Stimulated activated CD4-positive, alpha-beta T cell treated with anti-CD3 and anti-CD28 coated beads, TNF-alpha, amount 100 ng/mL, for 48 hours (primary cell): ENCODE data around the gene MAN2A2.

Source experiments
- DNase-seq, 3 donors: peaks; one replicate each; pipeline ENCODE4 v3.0.0-alpha.2; 2020; ENCODE audit warnings: low read depth in 3 of 3

Gene MAN2A2

DNA sequence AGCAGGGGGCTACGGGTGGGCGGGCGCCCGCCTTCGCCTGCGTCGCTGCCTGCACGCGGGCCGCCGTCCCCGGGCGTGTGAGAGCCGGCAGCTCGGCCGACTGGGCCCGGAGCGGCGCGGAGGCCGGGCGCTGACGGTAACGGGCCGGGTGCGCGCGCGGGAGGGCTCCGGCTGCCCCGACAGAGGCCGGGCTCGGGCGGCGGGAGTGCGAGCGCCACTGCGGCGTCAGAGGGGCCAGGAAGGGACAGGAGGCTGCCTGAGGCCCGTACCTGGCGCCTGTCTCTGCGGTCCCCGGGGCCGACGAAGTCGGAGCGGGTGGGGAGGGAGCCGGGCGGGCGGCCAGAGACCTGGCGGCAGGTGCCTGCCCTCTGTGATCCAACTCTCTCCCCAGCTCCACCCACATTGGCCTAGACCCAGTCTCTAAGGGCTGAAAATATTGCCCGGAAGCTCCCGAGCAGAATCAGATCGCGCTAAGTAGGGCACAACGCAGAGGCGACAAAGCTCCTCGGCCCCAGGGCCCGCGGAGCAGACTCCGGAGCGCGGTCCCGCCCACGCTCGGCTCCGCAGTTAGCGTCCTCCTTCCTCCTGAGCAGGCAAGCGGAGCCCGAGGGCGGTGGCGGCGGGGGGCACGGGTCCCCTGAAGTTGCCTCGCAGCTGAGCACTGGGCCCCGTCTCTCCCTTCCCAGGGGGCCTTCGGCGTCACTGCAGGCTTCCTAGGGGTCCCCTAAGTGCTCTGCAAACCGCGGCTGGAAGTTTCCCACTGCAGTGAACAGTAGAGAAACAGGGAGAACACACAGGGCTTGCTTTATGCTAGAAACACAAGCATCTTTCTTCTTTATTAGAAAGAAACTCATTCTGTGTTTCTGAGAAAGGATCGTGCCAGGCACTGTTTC, at the start of gene MAN2A2:
TSS of gene MAN2A2 (plus strand) at position 463 of the 893 bp plus-strand sequence. CDS start 906 bp downstream, outside the sequence.
- peak; percentile 60 to 83 (median 68) for DNase-seq

DNA sequence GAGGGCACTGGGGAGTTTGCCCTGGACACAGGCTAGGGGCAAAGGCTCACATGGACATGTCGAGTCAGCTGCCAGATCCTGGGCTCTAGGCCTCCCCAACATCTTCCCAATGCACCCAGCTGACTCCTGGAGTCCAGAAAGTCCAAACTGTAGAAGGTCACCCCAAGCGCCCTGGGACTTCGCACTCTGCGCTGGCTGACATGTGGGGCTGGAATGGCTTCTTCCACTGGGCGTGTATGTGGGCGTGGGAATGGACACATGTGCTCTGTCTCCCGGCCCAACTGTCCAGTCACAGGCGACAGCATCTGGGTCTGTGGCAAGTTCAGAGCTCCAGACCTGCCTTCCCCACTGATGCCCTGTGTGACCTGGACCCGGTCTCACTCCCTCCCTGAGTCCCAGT, 48.0 kb upstream of the MAN2A2 start:
- DNase-seq: no peak

DNA sequence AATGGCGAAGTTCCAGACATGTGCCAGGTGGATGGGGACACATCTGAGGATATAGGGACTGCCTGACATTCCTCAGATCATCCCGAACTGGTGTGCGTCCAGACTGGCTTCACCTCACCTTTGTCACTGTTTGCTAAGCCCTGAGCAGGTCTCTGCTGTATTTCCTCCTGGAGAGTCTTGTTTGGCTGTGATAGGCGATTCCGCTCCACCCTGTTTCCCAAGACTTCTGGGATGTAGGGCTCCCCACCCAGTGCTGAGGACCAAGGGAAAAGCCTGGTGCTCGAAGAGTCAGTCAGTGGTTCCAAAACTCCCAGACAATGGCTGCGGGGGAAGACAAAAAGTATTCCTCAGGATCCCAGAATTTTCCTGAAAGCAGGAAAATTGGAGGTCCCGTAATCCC, 45.8 kb upstream of the MAN2A2 start:
- DNase-seq: no peak

DNA sequence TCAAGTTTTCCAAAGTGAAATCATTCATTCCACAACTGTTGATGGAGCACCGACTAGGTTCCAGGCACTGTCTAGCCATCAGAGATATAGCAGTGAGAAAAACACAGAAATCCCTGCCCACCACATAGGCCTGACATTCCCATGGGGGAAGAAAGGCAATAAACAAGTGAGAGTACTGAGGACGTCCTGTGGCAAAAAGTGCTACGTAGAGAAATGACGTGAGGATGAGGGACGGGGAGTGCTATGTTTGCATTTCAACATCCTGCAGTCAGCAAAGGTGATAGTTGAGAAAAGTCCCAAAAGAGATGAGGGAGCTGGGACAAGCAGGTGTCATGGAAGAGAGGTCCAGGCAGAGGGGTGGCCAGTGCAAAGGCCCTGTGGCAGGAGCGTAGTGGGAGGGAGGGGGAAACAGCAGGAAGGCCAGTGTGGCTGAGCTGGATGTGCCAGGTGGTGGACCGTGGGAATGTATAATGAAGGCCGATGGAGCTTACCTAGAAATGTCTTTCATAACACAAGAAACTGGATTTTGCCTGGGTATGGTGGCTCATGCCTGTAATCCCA, 45.1 kb upstream of the MAN2A2 start:
- DNase-seq: no peak

DNA sequence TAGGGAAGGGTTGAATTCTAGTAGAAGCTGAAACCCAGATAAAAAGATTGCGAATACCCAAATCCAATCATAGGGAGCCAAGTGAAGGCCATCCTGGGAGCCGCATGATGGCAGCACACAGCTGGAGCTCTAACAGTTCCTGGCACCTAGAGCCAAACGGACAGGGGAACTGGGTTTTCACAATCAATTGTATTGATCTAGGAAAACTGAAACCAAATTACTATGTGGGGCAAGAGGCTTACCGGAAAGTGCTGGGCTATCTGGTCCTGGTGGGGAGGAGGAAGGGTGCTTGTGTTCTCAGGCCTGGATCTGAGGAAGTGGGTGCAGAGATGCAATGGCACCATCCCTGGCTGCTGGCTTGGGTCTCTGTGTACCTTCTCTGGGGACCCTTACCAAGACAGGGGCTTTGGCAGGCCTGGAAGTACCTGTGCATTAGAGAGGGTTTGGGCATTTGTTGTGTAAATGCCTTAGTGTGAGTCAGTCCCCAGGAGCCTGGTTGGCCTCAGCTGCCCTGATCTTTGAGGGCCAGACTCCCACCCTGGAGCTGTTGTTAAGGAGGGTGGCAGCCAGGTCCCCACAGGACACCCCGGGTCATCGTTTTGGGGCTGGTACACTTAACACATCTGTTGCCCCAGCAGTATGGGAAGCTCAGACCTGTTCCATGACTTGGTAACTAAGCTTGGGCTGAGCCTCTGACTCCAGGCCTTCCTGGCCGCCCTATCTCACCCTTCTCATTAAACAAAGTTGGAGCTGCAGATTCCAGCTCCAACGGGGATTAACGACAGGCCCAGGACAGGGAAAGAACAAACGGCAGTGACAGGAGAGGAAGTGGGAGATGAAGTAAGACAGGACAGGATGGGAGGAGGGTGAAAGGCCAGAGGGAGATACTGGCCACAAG, 43.6 kb upstream of the MAN2A2 start:
- DNase-seq: no peak

DNA sequence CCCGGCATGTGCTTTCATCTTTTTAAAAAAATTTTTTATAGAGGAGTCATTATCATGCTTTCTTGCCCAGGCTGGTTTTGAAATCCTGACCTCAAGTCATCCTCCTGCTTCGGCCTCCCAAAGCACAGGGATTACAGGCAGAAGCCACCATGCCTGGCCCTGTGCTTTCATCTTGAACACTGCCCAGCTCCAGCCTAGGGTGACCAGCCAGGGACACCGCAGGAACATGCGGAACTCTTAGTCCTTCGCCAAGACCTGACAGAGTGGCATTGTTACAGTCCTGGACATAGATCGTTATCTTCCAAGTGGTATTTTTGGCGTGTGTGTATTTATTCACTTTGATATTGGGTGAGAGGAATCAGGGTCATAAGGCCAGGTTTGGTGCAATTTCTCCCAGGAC, 42.7 kb upstream of the MAN2A2 start:
- DNase-seq: no peak

DNA sequence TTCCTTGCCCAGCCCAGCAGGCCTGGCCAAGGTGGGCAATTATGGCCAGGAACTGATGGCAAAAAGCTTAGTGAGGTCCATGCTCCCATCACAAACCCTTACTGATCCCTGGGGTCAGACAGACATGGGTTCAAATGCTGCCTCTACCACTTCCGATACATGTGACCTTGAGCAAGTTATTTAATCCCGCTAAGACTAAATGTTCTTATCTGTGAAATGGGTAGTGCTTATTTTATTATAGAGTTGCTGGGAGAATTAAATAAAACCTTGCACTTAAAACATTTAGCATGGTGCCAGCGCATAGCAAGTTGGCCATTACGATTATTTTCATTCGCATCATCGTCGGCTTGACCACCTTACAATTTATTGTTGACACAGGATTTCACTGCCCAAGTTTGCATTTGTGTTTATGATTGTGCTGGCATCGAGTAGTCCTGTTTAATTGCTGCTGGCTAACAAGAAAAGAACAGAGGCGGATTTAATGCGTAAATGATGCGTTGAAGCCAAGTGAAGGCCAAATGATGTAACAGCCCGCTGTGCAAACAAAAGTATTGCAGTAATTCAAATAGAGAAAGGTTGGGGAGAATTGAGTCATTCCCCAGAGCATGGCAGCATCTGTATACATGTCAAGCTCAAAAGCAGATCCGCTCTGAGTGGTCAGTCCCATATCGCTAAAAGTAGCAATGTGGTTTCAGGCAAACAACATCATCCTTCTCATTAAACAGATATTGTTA, 42.0 kb upstream of the MAN2A2 start:
- DNase-seq: no peak

DNA sequence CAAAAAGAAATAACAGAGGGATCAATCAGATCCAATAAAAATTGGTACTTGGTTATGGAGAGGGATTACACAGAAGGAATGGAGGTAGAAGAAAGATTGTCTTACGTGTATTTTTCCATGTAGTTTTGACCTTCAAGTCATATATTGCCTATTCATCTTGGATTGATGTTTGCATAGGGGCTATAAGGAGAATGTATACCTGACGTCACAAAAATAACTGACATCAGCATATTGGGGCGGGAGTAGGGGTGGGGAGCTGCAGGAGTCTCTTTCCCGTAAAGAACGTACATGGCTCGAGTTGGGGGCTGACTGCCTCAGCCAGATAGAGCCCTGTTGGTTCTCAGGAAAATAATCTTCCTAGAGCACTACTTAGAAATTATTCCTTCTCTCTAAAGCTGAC, 40.6 kb upstream of the MAN2A2 start:
- no peak for DNase-seq

DNA sequence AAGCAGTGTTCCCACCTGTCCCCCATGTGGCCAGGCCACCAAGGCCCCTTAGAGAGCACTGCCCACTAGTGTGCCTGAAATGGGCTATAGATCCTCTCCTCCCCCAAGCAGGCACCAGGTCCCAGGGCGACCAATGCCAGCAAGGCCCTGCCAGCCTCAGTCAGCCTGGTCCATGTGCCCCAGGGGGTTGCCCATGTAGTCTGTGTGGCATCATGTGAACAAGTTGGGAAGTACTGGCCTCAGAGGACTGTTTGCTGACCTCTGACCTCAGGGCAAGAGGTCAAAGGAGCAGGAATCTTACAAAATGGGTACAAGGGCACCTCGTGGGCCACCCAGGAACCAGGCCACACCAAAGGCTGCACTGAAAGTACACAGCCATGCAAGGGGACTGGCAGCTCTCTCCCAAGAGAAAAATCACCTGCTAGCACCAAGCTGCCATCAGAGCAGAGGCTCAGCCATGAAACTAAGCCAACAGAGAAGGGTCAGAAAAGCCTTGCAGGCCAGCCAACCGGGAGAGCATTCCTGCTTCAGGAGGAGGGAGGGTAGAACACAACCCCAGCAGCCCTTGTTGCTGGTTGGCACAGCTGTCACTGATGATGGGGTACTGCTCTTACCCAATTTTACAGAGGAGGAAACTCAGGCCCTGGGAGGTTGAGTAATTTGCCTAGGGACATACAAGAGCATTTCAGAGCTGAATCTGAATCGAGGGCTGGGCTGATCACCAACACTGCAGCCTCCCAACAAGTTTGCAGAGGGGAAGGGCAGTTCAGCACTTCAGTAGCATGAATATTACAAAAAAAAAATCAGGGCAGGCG, 39.9 kb upstream of the MAN2A2 start:
- no peak for DNase-seq

DNA sequence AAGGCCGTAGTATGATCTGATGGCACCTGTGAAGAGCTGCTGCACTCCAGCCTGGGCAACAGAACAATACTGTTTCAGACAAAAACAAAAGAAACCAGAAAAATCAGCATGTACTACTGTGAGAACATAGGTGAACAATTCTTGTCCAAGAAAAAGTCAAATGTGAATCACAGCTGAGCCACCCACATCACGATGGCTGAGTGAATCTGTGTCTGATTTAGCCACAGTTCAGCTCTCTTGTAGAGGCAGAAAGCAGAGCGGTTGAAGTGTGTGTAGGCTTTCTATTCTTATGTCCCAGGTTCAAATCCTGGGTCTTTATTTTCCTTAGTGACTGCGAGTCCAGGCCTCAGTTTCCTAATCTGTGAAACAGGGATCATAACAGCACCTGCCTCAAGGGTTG, 39.1 kb upstream of the MAN2A2 start:
- no peak for DNase-seq

DNA sequence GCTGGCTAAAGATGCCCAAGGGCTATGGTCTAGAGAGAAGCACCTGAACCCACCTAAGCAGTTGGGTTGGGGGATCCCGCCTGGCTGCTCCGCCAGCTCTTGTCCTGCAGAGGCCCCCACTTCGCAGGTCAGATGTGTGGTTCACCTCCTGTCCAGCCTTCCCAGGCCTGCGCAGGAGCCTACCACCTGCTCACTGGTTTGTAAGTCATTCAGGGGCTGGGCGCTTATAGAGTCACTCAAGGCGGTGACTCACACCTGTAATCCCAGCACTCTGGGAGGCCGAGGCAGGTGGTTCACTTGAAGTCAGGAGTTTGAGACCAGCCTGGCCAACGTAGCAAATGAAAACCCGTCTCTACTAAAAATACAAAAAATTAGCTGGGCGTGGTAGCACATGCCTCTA, 38.6 kb upstream of the MAN2A2 start:
- DNase-seq: no peak

DNA sequence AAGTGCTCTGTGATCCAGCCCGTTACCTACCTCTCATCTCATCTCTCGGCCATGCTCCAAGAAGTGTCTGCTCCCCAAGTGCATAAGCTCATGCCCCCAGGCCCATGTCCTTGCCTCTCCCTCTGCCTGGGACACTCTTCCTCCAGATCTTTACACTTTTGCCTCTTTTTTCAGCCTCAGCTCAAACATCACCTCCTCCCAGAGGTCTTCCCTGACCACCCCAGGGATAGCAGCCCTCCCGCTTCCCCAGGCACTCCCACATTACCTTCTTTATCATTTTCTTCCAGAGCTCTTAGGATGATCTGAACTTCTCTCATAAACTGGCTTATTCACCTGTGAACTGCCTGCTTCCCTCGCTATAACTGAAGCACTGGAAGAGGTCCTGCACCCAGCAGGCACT, 37.4 kb upstream of the MAN2A2 start:
- no peak for DNase-seq

DNA sequence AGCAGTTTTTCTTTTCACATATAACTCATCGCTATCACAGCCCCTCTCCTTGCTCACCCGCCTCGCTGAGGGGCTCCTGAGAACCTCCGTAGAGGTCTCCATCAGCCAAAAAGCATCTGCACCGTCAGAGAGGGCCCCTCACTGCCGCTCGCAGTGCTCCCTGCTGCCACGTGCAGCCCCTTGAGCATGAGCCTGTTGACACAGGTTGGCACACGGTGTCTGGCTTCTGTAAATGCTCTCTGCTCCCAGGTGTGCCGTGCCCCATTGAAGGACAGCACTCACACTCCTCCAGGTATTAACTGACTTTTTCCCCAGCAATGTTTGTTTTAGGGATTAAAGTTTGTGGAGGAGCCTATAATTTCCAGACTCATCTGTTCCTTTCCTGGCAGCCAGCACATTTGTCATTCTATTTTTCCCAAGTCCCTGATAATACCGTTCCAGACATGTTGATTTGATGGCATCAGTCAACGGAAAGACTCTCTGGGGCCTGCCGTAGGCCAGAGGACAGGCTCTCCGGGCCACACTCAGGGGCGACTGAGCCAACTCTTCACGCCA, 36.9 kb upstream of the MAN2A2 start:
- DNase-seq: no peak

DNA sequence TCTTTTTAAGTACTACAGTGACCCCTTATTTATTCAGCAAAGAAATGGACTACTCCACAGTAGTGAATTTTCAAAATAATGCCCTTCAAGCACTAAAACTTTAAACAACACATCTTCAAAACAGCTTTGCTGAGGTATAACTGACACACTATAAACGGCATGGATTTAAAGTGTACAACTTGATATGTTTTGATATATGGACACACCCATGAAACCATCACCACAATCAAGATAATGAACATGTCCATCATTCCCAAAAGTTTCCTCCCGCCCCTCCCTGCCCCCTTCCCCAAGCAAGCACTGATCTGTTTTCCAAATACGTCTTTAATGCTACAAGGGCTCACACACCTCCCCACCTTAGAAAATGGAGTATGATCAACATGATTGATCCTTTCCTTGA, 36.3 kb upstream of the MAN2A2 start:
- DNase-seq: no peak

DNA sequence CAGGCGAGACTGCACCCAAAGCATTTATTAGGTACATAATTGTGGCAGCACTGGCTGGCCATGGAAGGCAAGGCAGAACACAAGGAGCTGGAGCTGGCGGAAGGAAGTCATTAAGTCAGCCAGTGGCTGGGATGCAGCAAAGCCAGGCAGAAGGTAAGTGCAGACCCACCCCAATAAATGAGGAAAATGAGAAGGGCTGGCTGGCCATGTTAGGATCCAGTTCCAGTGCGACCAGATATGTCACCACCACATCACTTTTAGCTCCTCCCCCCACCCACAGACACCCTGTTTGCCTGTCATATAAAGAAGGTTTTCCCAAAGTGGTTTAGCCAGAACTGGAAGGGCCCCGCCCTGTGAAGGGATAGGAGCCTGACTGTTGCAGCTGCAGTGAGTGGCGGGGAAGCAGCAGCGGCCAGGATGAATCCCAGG, 34.8 kb upstream of the MAN2A2 start, which contains the start of gene FURIN:
TSS of gene FURIN (plus strand) at position 328 of the 429 bp plus-strand sequence. CDS start 7,153 bp downstream, outside the sequence.
- no peak for DNase-seq

DNA sequence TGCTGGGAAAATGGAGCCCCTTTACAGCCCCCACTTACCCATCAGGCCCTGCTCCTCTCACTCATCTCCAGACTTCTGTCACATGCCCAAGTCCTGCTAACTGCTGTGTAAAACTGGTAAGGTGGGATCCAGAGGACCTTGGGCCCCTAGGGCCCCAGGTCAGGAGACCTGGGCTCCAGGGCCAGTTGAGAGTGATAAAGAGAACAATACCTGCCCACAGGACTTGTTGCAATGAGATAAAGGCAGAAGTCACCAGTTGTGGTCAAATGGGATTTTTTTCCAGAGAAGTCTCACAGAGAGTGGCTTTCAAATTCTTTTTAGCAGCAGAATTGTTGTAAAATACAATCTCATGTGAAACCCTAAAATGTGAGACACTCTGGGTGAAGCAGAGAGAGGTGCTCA, 34.0 kb upstream of the MAN2A2 start:
- DNase-seq: no peak

DNA sequence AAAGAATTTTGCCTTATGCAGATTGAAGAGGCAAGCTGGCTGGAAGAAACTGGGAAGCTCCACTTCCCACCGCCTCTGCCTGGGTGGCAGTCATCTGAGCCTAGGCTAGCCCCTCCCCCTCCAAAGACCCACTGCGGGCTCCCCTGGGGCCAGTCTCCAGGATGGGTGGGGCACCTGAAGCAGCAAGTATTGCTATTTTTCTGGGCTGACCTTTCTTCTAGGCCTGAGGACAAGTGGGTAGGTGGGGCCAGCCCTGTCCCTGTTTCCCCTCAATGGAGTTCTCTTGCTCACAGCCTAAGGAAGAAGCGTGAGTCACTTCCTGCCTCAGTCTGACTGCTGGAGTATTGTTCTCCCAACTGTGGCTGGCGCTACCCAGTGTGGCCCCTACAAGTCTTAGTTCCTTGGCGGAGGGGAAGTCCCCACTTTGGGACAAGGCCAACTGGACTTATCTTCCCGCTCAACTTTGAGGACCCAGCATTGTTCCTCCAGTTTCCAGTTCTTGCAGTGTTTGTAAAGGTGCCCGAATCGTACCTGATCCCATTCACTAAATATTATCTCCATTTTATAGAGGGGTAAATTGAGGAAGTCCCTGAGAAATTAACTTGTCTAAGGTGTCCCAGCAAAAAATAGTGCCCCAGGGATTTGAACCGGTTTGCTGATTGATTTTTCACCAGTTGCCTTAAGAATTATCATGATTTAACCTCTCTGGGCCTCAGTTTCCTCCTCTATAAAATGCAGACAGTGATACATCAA, 33.3 kb upstream of the MAN2A2 start:
- DNase-seq: peak in 2 of 3 donors; percentile 39 to 55

DNA sequence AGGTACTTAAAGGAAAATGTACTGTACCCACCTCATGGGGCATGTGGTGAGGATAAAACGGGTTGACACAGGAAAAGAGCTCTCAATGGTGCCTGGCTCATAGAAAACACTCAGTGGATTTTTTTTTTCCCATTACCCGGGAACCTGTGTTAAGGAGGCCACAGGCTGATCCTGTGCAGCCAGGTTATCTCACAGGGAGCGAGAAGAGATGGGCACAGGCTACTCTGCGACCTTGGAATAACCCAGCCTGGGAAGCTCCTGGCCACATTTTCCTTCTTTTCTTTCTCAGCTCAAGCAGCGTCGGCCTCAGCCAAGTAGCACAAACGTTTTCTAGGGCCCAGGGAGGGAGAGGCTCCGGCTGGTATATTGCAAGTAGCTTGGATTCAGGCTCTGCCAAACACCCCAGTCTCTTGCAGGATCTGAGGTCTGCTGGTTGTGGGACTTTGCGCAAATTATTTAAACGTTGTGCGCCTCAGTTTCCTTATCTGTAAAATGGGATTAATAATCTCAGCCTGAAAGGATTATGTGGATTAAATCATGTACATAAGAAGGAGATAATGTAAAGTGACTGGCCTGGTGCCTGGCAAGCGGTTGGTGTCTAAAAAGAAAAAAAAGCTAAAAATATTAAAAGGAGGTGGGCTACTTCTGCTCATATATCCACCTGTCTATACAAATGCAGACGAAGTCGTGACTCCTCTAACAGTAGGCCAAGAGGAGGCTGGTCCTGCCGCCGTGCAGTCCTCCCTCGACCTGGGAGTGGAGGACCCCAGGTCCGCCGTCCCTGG, 32.6 kb upstream of the MAN2A2 start:
- no peak for DNase-seq
